H1 (cell line): ENCODE measurements around the gene ZFAND6. TPM values are rescaled to one million over a fixed set of nuclear protein-coding genes. Genes with fewer than 3 reads are reported as not detected.

Experiments
- HDAC6 ChIP-seq: IDR thresholded peaks from one replicate; pipeline ENCODE4 v1.7.1; 2012; ENCODE audit warnings: low read depth, mild to moderate bottlenecking, inconsistent platforms, low read length, moderate library complexity
- JUN ChIP-seq: IDR thresholded peaks from 2 replicates; pipeline ENCODE4 v1.6.1; 2011; ENCODE audit warnings: low read depth, mild to moderate bottlenecking, improper control_type of control experiment, low read length
- MAFK ChIP-seq: IDR thresholded peaks from 2 replicates; pipeline ENCODE4 v1.6.1; 2012; ENCODE audit warnings: low read depth, mild to moderate bottlenecking, improper control_type of control experiment, low read length
- MAX ChIP-seq: IDR thresholded peaks from 2 replicates; pipeline ENCODE4 v1.6.1; 2012; ENCODE audit warnings: inconsistent platforms
- polyA plus RNA-seq, 7 experiments: library from polyadenylated mRNA; depleted of rRNA in 3 of 7; stranded (reverse) in 5 of 7; unstranded in 2 of 7; fragments of >200 nt in 5 of 7; fragments of 200-250 nt in 2 of 7; gene quantifications; 1 replicate in 5 of 7; 2 replicates in 1 of 7; 4 replicates in 1 of 7; pipeline versions ENCODE4 v1.2.1 to v1.2.3, GENCODE V29; 2011 to 2013; ENCODE audit warnings: missing spikeins in 2 of 7, mixed read lengths in 2 of 7
- total RNA-seq: library from RNA; stranded (reverse); fragmentation: NEBNext Ultra II Directional; extraction: Animal tissue kit (Norgen Biotek cat#: 25700); gene quantifications from 2 replicates; pipeline ENCODE4 v1.2.1, GENCODE V29; 2021
- TF ChIP-seq, protein P1 (sequence below): IDR thresholded peaks from 2 replicates; pipeline ENCODE4 v1.6.1; 2011; ENCODE audit warnings: low read length, improper control_type of control experiment

Gene ZFAND6
- total and polyA plus RNA-seq, 2 of the 8 experiments (the other 6 are each of a cell fraction or from before 2014, with no cell fraction given): 136 to 237 TPM

DNA sequence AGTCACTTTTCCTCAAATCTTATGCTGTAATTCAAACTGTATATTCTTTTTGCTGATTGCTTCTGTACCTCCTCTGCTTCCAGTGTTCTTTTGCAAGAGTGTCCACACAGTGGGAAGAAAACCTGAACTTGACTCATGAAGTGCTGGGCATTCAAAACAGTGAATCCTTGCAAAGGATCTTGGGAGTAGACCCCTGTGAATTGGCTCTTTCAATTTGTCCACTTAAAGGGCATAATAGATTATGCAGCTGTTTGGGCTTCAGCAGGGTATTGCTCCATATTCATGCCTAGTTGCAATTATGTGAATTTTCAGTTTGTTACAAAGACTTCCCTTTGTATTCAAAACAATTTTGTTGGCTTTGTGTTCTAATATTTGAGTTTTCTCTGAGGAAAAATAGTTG, 11.4 kb downstream of the ZFAND6 start (continued):
- TF ChIP-seq, protein P1, sequence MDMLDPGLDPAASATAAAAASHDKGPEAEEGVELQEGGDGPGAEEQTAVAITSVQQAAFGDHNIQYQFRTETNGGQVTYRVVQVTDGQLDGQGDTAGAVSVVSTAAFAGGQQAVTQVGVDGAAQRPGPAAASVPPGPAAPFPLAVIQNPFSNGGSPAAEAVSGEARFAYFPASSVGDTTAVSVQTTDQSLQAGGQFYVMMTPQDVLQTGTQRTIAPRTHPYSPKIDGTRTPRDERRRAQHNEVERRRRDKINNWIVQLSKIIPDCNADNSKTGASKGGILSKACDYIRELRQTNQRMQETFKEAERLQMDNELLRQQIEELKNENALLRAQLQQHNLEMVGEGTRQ: no peak
- TF ChIP-seq MAFK: no peak
- TF ChIP-seq HDAC6: no peak
- no peak for TF ChIP-seq JUN
- TF ChIP-seq MAX: no peak
